Measurements from ENCODE around the gene CELA3B.
"Not testable (repeated sequence)": the region's sequence is repeated elsewhere in the genome, so short reads cannot be mapped to it uniquely, and the experiment has no call there.

CELA3B gene

DNA sequence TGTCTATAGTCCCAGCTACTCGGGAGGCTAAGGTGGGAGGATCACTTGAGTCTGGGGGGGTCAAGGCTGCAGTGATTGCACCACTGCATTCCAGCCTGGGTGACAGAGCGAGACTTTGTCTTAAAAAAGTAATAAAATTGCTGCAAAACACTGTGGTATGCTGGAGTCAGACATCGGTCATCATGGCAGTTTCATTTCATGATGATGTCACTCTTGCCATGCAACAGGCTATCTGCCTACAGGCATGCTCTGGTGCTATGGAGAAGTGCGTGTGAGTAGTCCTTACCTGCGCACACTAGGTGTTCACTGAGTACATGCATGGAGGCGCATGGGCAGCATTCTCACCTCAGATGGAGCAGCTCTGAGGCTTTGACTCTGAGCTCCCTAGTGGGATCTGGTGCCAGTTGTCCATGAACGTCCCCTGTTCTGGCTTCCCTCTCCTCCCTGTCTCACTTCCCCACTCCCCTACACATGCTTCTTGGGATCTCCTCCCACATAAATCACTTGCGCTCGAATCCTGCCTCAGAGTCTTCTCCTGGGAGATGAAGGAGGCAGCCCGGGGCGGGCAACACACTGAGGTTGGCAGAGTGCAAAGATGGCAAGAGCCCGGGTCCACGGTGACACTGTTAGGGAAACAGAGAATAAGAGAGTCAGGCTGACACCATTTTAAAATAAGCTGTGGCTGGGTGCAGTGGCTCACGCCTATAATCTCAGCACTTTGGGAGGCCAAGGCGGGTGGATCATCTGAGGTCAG is 10.4 kb upstream of the CELA3B start:
- no peak for TF ChIP-seq CTCF (conservative IDR thresholded peaks at IDR 0.05; ENCODE audit: low read depth)
- DNase-seq (ENCODE audit: low spot score): peak; percentile 44
- POLR2A ChIA-PET (ENCODE audit: low non-redundant PET): no interaction called here
- no peak overlapping the region for H3K27ac ChIP-seq
- CTCF ChIA-PET: interaction anchor here (0.6 kb wide), 1 partner anchor 103 kb away, joined by 3 read pairs; no protein-coding TSS in a partner anchor

DNA sequence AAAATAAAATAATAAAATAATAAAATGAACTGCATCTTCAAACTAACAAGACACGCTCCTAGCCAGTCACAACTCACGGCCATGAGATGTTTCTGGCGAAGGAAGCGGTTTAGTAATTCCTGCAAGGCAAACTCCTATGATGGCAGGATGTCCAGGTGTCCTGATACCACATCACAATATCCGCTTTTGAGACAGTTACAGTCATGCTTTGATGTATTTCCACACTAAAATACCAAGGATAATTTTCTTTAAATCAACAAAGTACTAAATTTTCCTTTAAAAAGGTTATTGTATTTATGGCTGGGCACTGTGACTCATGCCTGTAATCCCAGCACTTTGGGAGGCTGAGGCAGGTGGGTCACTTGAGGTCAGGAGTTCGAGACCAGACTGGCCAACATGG is 9.6 kb upstream of the CELA3B start:
- H3K27ac ChIP-seq; POLR2A ChIA-PET (ENCODE audit: low non-redundant PET); DNase-seq (ENCODE audit: low spot score): not testable (repeated sequence)
- CTCF ChIA-PET: interaction anchor here (0.6 kb wide), 1 partner anchor 102 kb away, joined by 3 read pairs; no protein-coding TSS in a partner anchor

DNA sequence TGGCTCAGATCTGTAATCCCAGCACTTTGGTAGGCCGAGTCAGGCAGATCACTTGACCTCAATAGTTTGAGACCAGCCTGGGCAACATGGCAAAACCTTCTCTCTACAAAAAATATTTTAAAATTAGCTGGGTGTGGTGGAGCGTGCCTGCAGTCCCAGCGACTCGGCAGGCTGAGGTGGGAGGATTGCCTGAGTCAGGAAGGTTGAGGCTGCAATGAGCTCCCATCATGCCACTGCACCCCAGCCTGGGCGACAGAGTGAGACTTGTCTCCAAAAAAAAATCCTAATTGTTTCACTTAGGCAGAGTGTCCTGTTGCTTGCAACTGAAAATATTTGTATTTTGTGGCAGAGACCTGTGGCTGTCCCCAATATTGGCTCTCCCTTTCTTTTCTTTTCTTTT is 7.8 kb upstream of the CELA3B start:
- POLR2A ChIA-PET (ENCODE audit: low non-redundant PET); CTCF ChIA-PET; DNase-seq (ENCODE audit: low spot score); H3K27ac ChIP-seq: not testable (repeated sequence)

DNA sequence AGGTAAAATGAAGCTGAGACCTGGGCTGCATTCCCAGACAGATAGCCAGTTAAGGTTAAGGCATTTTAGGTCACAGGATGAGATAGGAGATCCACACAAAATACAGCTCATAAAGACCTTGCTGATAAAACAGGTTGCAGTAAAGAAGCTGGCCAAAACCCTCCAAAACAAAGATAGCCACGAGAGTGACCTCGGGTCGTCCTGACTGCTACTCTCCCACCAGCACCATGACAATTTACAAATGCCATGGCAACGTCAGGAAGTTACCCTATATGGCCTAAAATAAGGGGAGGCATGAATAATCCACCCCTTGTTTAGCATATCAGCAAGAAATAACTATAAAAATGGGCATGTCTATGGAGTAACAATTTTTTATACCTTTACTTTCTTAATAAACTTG is 6.3 kb upstream of the CELA3B start:
- POLR2A ChIA-PET (ENCODE audit: low non-redundant PET); H3K27ac ChIP-seq; CTCF ChIA-PET; DNase-seq (ENCODE audit: low spot score): not testable (repeated sequence)

DNA sequence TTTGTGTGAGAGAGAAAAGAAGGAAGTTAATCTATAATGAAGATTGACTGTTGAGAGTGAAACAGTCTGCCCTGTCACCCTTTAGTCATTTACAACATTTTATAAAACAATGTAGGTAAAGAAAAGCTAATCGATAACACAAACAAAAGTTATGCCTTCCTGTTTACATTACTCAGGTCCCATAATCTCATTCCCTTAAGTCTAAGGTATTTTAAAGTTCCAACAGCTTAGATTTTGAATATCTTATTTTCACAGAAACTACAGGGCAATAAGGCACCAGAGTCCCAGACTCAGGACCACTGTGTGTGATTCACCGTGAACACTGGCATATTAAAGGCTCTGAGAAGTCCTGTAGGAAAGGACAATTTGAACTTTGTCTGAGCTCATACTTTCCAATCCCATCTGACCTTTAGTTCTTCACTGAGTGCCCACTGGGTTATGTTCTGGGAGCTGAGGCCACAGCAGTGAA is 3.8 kb upstream of the CELA3B start:
- DNase-seq (ENCODE audit: low spot score); H3K27ac ChIP-seq; POLR2A ChIA-PET (ENCODE audit: low non-redundant PET): not testable (repeated sequence)
- CTCF ChIA-PET: interaction anchor here (0.6 kb wide), 1 partner anchor 275 kb away, joined by 8 read pairs; no protein-coding TSS in a partner anchor

- H3K27ac ChIP-seq; POLR2A ChIA-PET (ENCODE audit: low non-redundant PET); DNase-seq (ENCODE audit: low spot score); CTCF ChIA-PET: not testable (repeated sequence)
Observed at GRCh38 chr1:21973948-21974347, 2.9 kb upstream of the CELA3B start.

GRCh38 chr1:21974699-21975098 is 2.1 kb upstream of the CELA3B start:
- H3K27ac ChIP-seq; POLR2A ChIA-PET (ENCODE audit: low non-redundant PET); CTCF ChIA-PET: not testable (repeated sequence)
- peak; percentile 70 for DNase-seq (ENCODE audit: low spot score)

DNA sequence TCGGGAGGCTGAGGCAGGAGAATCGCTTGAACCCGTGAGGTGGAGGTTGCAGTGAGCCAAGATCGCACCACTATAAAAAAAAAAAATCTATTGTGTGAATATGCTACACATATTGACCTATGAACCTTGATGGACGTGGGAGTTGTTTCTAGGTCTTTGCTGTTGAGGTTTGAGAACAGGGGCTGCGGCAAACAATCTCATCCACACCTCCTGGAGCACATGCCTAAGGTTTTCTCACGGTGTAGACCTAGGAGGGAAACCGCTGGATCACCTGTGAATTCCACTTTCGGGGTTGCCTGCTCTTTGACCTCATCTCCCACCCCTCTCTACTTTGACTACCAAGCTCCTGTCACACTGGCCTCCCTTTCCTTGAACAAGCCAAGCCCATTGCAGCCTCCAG is 1.5 kb upstream of the CELA3B start:
- DNase-seq (ENCODE audit: low spot score); POLR2A ChIA-PET (ENCODE audit: low non-redundant PET); CTCF ChIA-PET; H3K27ac ChIP-seq: not testable (repeated sequence)

DNA sequence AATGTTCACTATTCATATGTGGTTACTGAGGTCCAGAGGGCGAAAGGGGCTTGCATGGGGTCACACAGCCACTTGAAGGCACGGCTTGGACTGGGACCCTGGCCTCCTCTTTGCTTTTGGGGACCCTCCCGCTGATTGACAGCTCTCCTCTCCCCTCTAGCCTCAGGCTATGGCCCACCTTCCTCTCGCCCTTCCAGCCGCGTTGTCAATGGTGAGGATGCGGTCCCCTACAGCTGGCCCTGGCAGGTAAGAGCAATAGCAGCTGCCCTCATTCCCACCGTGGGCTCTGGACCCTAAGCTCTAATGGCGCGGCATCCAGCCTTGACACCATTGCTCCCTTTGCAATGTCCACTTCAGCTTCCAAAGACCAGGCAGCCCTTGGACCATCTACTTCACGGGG is 1.4 kb downstream of the CELA3B start:
- H3K27ac ChIP-seq; POLR2A ChIA-PET (ENCODE audit: low non-redundant PET); CTCF ChIA-PET; DNase-seq (ENCODE audit: low spot score): not testable (repeated sequence)

GRCh38 chr1:21980515-21981220 is 3.8 kb downstream of the CELA3B start:
- CTCF ChIA-PET; POLR2A ChIA-PET (ENCODE audit: low non-redundant PET); H3K27ac ChIP-seq: not testable (repeated sequence)

GRCh38 chr1:21981253-21981652 is 4.4 kb downstream of the CELA3B start:
- H3K27ac ChIP-seq; CTCF ChIA-PET; DNase-seq (ENCODE audit: low spot score); POLR2A ChIA-PET (ENCODE audit: low non-redundant PET): not testable (repeated sequence)

More at GRCh38 chr1:21980515-21981220, 3.8 kb downstream of the CELA3B start:
- DNase-seq (ENCODE audit: low spot score): not testable (repeated sequence)

- POLR2A ChIA-PET (ENCODE audit: low non-redundant PET); DNase-seq (ENCODE audit: low spot score); H3K27ac ChIP-seq; CTCF ChIA-PET: not testable (repeated sequence)
Observed at GRCh38 chr1:21982122-21982521, 5.3 kb downstream of the CELA3B start.

DNA sequence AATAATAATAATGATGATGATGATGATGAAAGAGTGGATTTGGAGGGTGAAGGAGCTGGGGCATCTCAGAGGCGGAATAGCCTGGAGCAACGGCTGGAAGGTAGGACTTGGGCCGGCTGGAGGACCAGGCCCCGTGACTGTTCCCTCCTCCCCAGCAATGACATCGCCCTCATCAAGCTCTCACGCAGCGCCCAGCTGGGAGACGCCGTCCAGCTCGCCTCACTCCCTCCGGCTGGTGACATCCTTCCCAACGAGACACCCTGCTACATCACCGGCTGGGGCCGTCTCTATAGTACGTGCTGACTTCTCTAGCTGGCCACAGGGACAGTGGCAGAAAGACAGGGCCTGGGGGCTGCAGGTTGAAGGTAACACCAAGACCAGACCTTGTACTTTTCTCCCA is 6.7 kb downstream of the CELA3B start:
- CTCF ChIA-PET: interaction anchor here (0.5 kb wide), 1 partner anchor 12 kb away, joined by 3 read pairs; no protein-coding TSS in a partner anchor
- POLR2A ChIA-PET (ENCODE audit: low non-redundant PET); DNase-seq (ENCODE audit: low spot score); H3K27ac ChIP-seq: not testable (repeated sequence)

- CTCF ChIA-PET; DNase-seq (ENCODE audit: low spot score); POLR2A ChIA-PET (ENCODE audit: low non-redundant PET); H3K27ac ChIP-seq: not testable (repeated sequence)
Observed at GRCh38 chr1:21985893-21986292, 9.1 kb downstream of the CELA3B start.

- CTCF ChIA-PET; DNase-seq (ENCODE audit: low spot score); H3K27ac ChIP-seq; POLR2A ChIA-PET (ENCODE audit: low non-redundant PET): not testable (repeated sequence)
Observed at GRCh38 chr1:21986386-21986785, 9.6 kb downstream of the CELA3B start.

GRCh38 chr1:21989672-21990393 is 13.0 kb downstream of the CELA3B start:
- CTCF ChIA-PET; POLR2A ChIA-PET (ENCODE audit: low non-redundant PET); DNase-seq (ENCODE audit: low spot score); H3K27ac ChIP-seq: not testable (repeated sequence)

All from RWPE1 (cell line).